Hepatocyte (in vitro differentiated cells): ENCODE results near the gene ARL17A. TPM values are rescaled to one million over a fixed set of nuclear protein-coding genes. Genes with fewer than 3 reads are reported as not detected.
"Not testable (repeated sequence)": the region's sequence is repeated elsewhere in the genome, so short reads cannot be mapped to it uniquely, and the experiment has no call there.

ENCODE experiments used
- DNase-seq: peaks from one replicate; pipeline ENCODE4 v3.0.0-alpha.2; 2016; ENCODE audit warnings: low spot score
- H2AFZ ChIP-seq: fragments of 200-600 bp; sonication (generic); 2 replicates; pipeline ENCODE4 v1.6.0; 2016; ENCODE audit warnings: antibody characterized with exemption, mild to moderate bottlenecking
- H3K27ac ChIP-seq: fragments of 200-600 bp; sonication (generic); 2 replicates; pipeline ENCODE4 v1.5.1; 2016; ENCODE audit warnings: mild to moderate bottlenecking
- H3K27me3 ChIP-seq: fragments of 200-600 bp; sonication (generic); 2 replicates; pipeline ENCODE4 v1.6.1; 2016
- H3K36me3 ChIP-seq: fragments of 200-600 bp; sonication (generic); replicated peaks from 2 replicates; pipeline ENCODE4 v1.5.1; 2016; ENCODE audit warnings: low read depth; ENCODE audit not compliant: insufficient read depth
- H3K4me1 ChIP-seq: fragments of 200-600 bp; sonication (generic); 2 replicates; pipeline ENCODE4 v1.5.1; 2016; ENCODE audit warnings: mild to moderate bottlenecking, moderate library complexity; ENCODE audit not compliant: insufficient read depth
- H3K4me2 ChIP-seq: fragments of 200-600 bp; sonication (generic); 2 replicates; pipeline ENCODE4 v1.6.0; 2016
- H3K4me3 ChIP-seq: fragments of 200-600 bp; sonication (generic); 2 replicates; pipeline ENCODE4 v1.5.1; 2016; ENCODE audit warnings: mild to moderate bottlenecking
- H3K79me2 ChIP-seq: fragments of 200-600 bp; sonication (generic); 2 replicates; pipeline ENCODE4 v1.6.0; 2017; ENCODE audit warnings: mild to moderate bottlenecking
- H3K9me2 ChIP-seq: fragments of 200-600 bp; sonication (generic); replicated peaks from 2 replicates; pipeline ENCODE4 v1.6.0; 2017; ENCODE audit warnings: mild to moderate bottlenecking; ENCODE audit not compliant: insufficient read depth
- H3K9me3 ChIP-seq: fragments of 200-600 bp; sonication (generic); 2 replicates; pipeline ENCODE4 v1.5.1; 2016; ENCODE audit warnings: low read depth, mild to moderate bottlenecking
- H4K20me1 ChIP-seq: fragments of 200-600 bp; sonication (generic); 2 replicates; pipeline ENCODE4 v1.6.0; 2016; ENCODE audit warnings: mild to moderate bottlenecking; ENCODE audit not compliant: insufficient read depth, poor library complexity, severe bottlenecking
- WGBS: methylation state at CpG from one replicate; pipeline ENCODE4 v1.1.6; 2016; ENCODE audit warnings: low lambda C conversion rate; ENCODE audit errors: missing lambda C conversion rate; 5-methylcytosine and 5-hydroxymethylcytosine counted together
- polyA plus RNA-seq: library from polyadenylated mRNA; unstranded; fragments of >200 nt; fragmentation: Nextera tagmentation; extraction: Ambion mirVana; gene quantifications from 2 replicates; pipeline ENCODE4 v1.2.1, GENCODE V29; 2016
- total RNA-seq: library from RNA; depleted of rRNA; stranded (reverse); fragments of >200 nt; gene quantifications from 2 replicates; pipeline ENCODE4 v1.2.3, GENCODE V29; 2014

The ARL17A gene
- total RNA-seq (8.0 and 9.3 TPM in 2 replicates), polyA plus RNA-seq (7.8 and 9.2 TPM in 2 replicates)

GRCh38 chr17:46579083-46580075 lies at the start of gene ARL17A:
ARL17A (minus strand) TSS chr17:46579691; CDS start chr17:46576322, 3,369 bp downstream.
- H3K36me3 ChIP-seq, H3K27ac ChIP-seq, H3K4me1 ChIP-seq, H4K20me1 ChIP-seq, H3K79me2 ChIP-seq, H3K4me3 ChIP-seq, DNase-seq, H3K27me3 ChIP-seq, H3K9me2 ChIP-seq, H2AFZ ChIP-seq, H3K9me3 ChIP-seq: not testable (repeated sequence)
- peak within 1 kb of the TSS; percentile 56 for H3K4me2 ChIP-seq
- WGBS = 0% methylated on average over 7 of the region's 65 CpGs

- not testable (repeated sequence) for H3K36me3 ChIP-seq, H3K9me3 ChIP-seq, H3K79me2 ChIP-seq, H3K4me3 ChIP-seq, H2AFZ ChIP-seq, DNase-seq, H3K9me2 ChIP-seq, H3K27me3 ChIP-seq, H4K20me1 ChIP-seq, H3K27ac ChIP-seq, H3K4me2 ChIP-seq, H3K4me1 ChIP-seq
- WGBS = no CpG with 5 or more reads among the region's 5 CpGs
Observed at GRCh38 chr17:46628753-46629436, 49.4 kb upstream of the ARL17A start.

- not testable (repeated sequence) for H3K27ac ChIP-seq, H3K9me2 ChIP-seq, DNase-seq, H3K79me2 ChIP-seq, H3K9me3 ChIP-seq, H4K20me1 ChIP-seq, H3K36me3 ChIP-seq, H3K4me2 ChIP-seq, H3K4me1 ChIP-seq, H3K27me3 ChIP-seq, H2AFZ ChIP-seq, H3K4me3 ChIP-seq
- 60% methylated on average over 1 of the region's 2 CpGs for WGBS
Observed at GRCh38 chr17:46627452-46627851, 48.0 kb upstream of the ARL17A start.

GRCh38 chr17:46624726-46625125 lies 45.2 kb upstream of the ARL17A start:
- H3K4me3 ChIP-seq, H4K20me1 ChIP-seq, H3K36me3 ChIP-seq, H3K9me2 ChIP-seq, H3K27me3 ChIP-seq, H3K4me1 ChIP-seq, H3K4me2 ChIP-seq, H3K9me3 ChIP-seq, H2AFZ ChIP-seq, H3K27ac ChIP-seq, H3K79me2 ChIP-seq, DNase-seq: not testable (repeated sequence)
- WGBS = no CpG with 5 or more reads among the region's 5 CpGs

GRCh38 chr17:46623790-46624189 lies 44.3 kb upstream of the ARL17A start:
- DNase-seq, H3K9me2 ChIP-seq, H3K27me3 ChIP-seq, H3K79me2 ChIP-seq, H3K27ac ChIP-seq, H3K4me1 ChIP-seq, H2AFZ ChIP-seq, H3K36me3 ChIP-seq, H4K20me1 ChIP-seq, H3K9me3 ChIP-seq, H3K4me2 ChIP-seq, H3K4me3 ChIP-seq: not testable (repeated sequence)
- WGBS = no CpG with 5 or more reads among the region's 2 CpGs

GRCh38 chr17:46618975-46619374 lies 39.5 kb upstream of the ARL17A start:
- H3K4me1 ChIP-seq, H3K27ac ChIP-seq, H3K4me3 ChIP-seq, H3K9me2 ChIP-seq, H3K36me3 ChIP-seq, H3K4me2 ChIP-seq, H3K9me3 ChIP-seq, H3K27me3 ChIP-seq, H2AFZ ChIP-seq, H3K79me2 ChIP-seq, H4K20me1 ChIP-seq, DNase-seq: not testable (repeated sequence)
- no CpG with 5 or more reads among the region's 1 CpG for WGBS

GRCh38 chr17:46617121-46617520 lies 37.6 kb upstream of the ARL17A start:
- not testable (repeated sequence) for H3K4me2 ChIP-seq, H4K20me1 ChIP-seq
- WGBS = no CpG with 5 or more reads among the region's 3 CpGs

GRCh38 chr17:46613876-46614275 lies 34.4 kb upstream of the ARL17A start:
- not testable (repeated sequence) for H3K4me3 ChIP-seq, DNase-seq, H3K9me3 ChIP-seq, H3K79me2 ChIP-seq, H3K9me2 ChIP-seq, H3K27me3 ChIP-seq, H2AFZ ChIP-seq, H3K4me1 ChIP-seq, H3K36me3 ChIP-seq, H3K27ac ChIP-seq, H4K20me1 ChIP-seq, H3K4me2 ChIP-seq
- WGBS = no CpG with 5 or more reads among the region's 1 CpG

More at GRCh38 chr17:46617121-46617520, 37.6 kb upstream of the ARL17A start:
- not testable (repeated sequence) for H3K9me3 ChIP-seq, H3K4me1 ChIP-seq, H3K27ac ChIP-seq, H2AFZ ChIP-seq, H3K36me3 ChIP-seq, H3K79me2 ChIP-seq, DNase-seq, H3K27me3 ChIP-seq, H3K9me2 ChIP-seq, H3K4me3 ChIP-seq
